NT2/D1 (cell line): ENCODE data around the gene SBK3.

Source experiments
- YY1 ChIP-seq: IDR thresholded peaks from 2 replicates; pipeline ENCODE4 v1.6.1; 2011; ENCODE audit not compliant: insufficient read length, insufficient read depth
- ZNF274 ChIP-seq: IDR thresholded peaks from 2 replicates; pipeline ENCODE4 v1.6.1; 2011; ENCODE audit warnings: mild to moderate bottlenecking, low read depth, low read length

DNA sequence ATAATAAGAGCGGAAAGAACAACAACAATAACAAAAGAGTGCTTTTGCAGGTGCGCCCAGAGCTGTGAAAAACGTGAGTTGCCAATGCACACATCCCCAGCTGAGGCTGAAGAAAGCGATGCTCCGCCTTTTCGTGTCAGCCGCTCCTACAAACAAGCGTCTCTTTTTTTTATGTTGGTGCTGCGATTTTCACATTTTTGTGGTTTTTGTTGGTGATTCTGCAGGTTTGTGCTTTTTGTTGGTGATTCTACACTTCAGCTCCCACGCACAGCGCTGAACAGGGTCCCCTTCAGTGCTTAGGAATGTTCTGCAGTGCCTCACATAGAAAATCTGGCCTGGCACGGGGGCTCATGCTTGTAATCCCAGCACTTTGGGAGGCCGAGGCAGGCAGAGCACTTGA is 7.3 kb upstream of the SBK3 start:
- TF ChIP-seq YY1 (no peak), ZNF274 (no peak)
